HG03520 (cell line): ENCODE data around the gene SMTNL2.

Source experiments
- ATAC-seq: cut with Tn5 transposase; IDR thresholded peaks from one replicate; pipeline ENCODE4 v1.9.1; 2021; ENCODE audit warnings: mild to moderate bottlenecking, moderate library complexity; ENCODE audit not compliant: unreplicated experiment

SMTNL2 gene

DNA sequence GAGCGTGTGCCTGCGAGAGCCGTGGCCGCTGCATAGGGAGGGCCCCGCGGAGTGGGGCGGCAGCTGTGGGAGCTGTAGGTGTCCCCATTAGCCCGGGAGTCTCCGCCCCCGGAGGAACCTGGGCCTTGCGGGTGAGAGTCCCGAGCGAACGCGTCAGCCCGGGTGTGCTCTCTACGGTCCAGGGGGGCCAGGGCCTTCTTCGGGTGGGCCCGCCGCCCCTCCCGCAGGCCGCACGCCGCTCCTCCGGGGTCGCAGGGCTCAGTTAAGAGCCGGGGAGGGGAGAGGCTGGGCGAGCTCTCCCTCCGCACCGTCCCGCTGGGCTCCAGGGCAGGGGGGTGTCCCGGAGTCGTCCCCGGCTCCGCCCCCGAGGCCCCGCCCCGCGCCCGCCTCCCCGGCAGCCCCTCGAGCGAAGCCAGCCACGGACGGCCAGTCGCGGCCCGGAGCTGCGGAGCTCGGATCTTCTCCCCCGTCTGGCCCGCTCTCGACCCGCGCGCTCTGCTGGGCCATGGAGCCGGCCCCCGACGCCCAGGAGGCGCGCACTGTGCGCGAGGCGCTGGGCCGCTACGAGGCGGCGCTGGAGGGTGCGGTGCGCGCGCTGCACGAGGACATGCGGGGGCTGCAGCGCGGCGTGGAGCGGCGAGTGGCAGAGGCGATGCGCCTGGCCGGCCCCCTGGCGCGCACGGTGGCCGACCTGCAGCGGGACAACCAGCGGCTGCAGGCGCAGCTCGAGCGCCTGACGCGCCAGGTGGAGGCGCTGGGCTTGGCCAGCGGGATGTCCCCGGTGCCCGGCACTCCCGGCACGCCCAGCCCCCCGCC lies at the start of gene SMTNL2:
Gene SMTNL2 (plus strand): TSS at position 429 of the 816 bp plus-strand sequence. CDS start 77 bp downstream, at position 506.
- ATAC-seq: no peak

DNA sequence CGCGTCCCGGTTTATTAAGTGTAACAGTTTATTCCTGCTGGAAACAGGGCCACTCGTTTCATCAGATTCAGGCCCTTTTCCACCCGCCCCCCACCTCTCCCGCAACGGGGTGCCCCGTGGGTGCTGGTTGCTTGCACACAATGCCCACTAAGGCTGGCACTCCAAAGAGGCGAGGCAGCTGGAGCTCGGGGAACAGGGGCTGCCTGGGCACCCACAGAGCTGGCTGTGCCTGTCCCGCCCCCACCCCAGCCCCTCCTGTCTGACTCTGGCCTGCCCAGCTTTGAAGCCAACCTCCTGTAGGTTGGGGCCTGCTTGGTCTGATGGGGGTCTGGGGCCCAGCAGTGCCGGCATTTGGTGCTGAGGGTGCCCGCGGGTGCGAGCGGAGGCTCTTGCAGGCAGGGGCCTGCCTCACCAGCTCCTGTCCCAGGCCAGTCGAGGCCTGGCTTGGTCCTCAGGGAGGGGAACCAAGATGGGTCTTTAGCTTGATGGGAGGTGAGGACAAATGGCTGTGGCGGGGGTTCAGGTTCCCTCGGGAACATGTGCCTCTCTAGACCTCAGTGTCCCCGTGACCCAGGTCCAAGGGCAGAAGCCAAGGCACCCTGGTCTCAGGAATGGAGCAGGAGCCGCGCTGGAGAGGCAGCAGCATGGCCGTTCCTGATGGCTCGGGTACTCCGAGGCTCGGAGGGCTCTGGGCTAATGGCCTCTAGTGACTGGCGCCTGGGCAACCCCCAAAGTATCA lies 49.2 kb upstream of the SMTNL2 start:
- ATAC-seq: no peak

DNA sequence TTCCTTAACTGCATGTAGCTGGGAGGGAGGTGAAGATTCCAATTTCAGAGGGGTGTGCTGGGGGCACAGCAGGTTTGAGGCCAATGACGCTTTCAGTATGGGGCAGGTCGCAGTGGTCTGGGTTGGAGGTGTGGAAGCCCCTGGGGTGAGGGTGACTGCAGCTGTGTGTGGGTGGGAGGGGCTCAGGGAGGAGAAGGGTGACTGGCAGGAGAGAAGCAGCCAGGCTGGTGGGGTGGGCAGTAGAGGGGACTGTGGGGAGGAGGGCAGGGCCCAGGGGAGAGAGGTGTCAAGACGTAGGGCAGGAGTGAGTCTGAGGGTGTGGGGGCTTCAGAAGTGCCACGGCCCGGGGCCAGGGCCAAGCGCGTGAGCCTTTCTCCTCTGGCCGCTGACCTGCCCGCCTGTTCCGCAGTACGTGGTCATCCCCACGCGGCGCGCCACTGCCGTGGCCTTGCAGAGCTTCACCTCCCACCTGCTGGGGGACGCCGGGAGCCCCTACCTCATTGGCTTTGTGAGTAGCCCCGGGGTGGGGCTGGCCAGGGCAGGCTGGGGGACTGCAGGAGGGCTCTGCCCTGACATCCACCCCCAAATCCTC lies 48.6 kb upstream of the SMTNL2 start:
- no peak for ATAC-seq

DNA sequence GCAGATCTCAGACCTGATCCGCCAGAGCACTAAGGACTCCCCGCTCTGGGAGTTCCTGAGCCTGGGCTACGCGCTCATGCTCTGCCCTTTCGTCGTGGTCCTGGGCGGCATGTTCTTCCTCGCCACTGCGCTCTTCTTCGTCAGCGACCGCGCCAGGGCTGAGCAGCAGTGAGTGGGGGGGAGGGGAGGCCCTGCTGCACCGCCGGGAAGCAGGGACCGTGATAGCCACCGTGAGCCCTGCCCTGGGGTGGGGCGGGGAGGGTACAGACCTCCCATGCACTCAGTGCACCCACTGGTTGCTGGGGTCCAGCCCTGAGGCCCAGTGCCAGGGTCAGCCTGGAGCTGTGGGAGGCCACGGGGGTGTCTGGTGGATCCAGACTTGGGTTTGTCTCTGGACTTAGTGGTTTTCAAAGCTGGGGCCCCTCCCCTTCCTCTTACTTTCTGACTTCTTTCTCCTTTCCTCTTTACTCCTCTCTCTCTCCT lies 48.0 kb upstream of the SMTNL2 start:
- no peak for ATAC-seq

DNA sequence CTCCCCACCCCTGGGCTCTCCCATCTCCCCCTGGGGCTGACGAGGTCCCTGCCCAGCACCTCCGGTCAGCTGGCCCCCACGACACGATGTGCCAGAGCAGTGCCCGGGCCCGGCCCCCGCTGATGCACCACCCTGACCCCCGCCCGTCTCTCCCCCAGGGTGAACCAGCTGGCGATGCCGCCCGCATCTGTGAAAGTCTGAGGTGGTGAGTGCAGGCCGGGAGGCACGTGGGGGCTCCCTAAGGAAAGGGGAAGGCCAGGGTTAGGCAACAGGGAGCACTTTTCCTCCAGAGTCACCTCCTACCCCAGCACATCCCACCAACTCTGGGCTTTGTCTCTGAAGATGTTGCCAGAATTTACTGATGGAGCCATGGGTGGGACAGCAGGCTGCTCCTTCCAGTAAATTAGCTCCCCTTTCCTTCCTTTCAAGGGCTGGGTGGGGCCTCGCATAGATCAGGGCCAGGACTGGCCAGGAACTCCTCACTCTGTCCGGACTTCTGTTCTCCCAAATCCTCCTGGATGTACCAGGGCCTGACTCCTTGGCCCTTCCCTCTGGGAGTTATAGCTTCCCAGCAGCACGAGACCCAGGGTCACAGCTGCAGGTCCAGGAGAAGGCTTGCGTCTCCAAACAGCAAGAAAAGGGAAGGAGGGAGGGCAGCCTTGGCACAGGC lies 47.5 kb upstream of the SMTNL2 start:
- no peak for ATAC-seq

DNA sequence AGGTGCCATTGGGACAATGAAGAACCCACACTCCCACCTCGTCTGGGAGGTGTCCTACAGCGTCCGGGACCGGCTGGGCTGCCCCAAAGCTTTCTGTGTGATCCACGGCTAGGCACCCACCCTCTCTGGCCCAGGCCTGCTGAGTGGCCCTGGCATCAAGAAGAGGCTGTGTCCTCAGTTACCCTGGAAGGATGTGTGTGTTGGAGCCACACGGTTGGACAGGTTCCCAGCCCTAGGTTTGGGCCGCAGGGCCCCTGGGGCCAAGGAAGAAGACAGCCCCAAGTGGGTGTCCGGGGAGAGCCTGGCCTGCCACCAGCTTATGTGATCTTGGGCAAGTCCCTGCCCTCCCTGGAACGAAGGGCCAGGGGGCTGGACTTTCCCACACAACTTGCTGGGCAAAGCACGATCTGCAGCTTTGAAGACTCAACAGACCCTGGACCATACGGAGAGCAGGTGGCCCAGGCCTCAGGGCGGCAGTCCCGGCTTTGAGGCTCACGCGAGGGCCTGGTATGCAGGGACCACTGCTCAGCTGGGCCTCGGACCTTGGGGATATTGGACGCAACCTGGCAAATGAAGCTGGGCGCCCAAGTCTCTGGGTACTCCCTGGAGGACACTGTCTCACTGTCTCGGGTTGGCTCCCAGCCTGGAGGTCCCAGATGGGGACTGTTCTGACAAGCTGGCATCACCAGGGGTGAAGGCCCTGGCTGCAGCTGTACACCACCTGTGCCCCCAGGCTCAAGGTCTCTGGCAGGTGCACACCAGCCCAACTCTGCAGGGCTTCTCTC lies 46.7 kb upstream of the SMTNL2 start:
- no peak for ATAC-seq

DNA sequence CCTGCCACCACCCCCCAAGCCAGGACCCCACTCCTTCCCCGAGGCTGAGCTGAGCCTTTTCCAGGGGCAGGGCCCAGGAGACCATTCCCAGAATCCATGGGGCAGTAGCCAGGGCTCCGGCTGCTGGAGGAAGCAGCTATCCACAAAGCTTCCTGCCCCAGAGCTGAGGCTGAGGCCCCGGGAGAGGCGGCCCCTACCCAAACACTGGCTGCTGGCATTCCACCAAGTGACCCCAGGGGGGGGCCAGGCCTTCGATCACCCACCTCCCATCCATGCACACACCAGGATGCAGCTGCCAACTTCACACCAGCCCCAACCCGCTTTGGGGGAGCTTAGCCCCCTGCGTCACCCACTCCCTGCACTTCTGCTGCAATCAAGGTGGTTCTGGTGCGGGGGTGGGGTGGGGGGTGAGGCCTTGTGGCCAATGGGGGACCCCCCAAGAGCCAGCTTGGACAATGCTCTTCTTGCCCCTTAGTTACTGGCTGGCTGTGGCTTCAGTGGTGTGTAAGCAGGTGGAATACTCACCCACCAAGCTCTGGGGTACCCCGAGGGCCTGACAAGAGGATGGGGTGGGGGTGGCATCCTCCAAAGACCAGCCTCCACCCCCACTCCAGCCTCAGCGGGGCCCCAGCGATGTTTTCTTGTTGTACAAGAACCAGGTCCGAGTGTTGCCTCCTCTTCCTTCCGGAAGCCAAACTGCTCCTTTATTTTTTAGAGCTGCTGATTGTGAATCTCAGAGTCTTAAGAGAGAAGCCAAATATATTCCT lies 45.9 kb upstream of the SMTNL2 start:
- no peak for ATAC-seq

DNA sequence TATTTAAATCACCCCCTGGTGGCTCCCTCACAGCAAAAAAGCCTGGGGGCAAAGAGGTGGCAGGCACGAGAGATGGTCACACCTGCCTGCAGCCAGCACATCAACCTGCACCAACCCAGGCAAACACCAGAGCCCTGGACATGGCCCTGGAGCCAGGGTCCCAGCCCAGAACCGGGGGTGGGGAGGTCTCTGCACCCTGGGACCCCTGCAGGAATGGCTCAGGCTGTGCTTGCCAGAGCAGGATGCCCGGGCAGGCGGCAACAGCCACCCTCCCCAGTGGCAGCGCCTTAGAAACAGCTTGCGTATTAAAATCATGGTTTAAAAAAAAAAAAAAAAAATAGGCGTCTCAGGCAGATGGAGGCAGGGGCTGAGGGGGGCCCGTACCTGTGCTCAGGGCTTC lies 45.3 kb upstream of the SMTNL2 start:
- no peak for ATAC-seq

DNA sequence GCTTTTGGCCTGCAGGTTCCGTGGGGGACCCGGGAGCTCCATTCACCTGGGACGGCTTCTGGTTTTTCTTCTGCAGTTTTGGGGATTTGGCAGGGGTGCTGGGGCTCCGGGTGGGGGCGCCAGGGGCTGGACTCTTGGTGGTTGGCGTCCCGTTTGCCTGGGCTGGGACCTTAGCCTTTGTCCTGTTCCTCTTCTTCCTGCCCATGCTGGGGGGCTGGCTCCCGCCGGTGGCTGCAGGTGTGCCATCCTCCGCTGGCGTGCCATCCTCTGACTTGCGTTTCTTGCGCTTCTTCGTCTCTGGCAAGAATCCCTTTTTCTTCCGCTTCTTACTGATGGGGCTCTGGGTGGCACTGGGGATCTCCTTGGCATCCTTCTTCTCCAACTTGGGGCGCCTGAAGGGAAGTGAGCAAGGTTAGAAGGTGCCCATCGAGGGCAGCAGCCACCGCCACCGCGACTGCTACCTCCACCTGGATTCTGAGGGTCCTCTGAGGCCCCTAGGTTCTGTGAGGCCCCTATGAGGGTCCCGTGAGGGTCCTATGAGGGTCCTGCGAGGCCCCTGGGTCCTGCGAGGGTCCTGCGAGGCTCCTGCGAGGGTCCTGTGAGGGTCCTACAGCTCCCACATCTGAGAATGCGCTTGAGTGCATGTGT lies 44.6 kb upstream of the SMTNL2 start:
- no peak for ATAC-seq

DNA sequence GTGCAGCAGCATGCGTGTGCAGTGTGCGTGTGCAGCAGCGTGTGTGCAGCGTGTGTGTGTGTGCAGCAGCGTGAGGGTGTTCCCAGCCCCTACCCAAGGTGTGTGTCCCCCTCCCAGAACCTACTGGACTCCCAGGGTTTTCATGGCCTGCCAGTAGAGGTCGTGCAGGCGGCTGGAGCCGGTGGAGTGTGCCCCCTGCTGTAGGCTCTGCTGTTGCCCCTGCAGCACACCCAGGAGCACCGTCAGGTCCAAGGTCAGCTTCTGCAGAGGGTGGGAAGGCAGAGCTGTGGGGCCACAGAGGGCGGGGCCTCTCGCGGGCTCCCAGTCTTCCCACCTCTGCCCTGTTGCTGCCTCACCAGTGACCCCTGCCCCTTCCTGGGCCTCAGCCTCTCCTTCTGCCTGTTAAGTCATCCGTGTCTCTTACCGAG lies 44.1 kb upstream of the SMTNL2 start:
- no peak for ATAC-seq

DNA sequence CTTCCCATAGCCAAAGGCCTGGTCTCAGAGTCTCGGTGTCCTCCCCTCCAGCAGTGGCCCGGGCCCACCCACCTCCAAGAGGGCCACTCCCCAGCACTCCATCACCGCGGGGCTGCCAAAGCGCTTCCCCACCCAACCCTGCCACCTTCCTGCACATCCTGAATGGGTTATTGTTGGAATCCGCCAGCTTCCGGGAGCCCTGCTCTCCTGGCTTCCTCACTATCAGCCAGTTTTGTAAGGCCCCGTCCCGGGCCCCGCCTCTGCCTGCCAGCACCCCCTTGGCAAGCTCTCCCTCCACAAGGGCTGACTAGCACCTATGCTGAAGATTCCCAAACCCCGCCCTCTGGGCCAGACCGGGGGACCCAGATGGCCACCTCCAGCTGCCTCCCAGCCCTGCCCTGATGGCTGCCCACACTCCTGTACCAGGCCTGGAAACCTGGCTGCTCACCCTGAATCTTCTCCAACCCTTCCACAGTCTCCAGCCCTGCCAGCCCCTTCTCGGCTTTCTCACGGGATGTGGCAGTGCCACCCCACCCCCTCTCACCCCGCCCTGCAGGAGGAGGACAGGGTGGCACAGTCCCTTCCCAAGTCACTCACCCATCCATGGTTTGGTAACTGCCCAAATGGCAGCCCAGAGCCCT lies 43.5 kb upstream of the SMTNL2 start:
- no peak for ATAC-seq

DNA sequence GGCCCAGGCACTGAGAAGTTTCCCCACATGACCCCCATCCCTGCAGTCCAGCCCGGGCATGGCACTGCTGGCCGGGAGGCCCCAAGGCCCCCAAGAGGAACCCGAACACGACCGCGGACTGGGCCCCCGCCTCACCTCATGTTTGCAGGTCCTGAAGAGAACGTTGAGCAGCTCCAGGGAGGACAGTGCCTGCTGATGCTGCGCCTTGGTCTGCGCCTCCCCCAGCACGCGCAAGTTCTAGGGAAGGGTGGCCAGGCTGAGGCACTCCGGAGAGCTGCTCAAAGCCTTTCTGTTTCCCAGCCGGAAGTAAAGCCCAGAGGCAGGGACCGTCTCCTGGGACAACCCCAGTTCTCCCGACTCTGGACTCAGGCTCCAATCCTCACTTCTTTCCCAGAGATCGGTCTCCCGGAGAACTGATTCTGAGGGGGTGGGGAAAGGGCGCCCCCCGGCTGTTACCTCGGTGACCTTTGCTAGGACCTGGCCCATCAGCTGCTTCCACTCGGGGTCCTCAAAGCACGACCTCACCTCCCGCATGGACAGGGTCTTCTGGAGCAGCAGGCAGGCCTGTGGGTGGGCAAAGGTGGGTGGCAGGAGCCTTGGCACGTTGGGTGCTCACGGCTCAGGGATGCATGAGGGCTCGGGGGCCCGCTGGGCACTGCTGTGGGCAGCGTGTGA lies 42.9 kb upstream of the SMTNL2 start:
- no peak for ATAC-seq

DNA sequence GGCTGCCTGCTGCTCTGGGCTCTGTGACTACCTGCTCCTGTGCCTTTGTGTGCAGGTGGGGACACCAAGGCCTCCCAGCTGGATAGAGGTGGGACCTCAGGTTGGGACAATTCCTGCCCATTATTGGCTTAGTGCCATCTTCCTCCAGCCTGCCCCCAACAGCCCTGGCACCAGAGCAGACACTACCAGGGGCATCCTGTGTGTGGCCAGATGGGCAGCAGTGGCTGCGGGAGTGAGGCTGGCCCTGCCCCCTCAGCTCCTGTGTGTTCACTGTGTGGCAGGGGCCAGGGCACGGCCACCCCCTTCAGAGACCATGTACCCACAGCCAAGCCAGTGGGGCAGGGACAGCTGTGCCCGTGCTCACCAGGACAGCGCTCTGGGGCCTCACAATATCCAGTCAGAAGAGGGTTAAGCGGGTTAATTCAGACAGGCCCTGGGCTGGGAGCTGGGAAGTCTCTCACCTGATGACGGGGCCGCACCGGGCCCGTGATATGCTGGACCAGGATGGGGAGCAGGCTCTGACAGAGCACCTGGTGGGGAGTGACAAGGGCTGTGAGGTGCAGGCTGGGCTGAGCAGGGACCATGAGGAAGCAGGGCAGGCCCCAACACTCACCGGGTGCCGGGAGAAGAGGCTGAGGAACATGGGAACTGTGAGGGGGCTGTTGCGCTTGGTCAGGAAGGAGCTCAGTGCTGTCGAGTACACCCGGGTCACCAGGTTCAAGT lies 42.2 kb upstream of the SMTNL2 start:
- no peak for ATAC-seq

DNA sequence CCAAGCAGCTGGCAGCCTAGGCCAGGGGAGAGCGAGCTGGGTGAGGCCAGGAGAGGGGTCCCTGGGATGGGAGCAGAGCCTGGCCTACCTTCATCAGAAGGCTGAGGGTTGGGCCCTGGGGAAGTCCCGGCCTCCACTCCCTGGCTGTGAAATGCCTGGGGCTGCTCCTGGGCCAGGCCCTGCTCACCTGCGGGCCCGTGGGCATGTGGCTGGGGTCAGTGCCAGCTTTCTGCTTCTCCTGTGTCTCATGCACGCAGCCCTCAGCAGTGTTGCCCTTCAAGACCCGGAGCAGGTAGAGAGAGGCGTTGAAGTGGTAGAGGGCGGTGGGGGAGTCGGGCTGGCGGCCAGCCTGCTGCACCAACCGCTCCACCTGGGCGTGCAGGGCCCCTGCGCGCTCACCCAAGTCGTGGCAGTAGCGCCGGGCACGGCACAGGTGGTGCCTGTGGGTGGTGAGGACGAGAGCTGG lies 41.6 kb upstream of the SMTNL2 start:
- no peak for ATAC-seq

DNA sequence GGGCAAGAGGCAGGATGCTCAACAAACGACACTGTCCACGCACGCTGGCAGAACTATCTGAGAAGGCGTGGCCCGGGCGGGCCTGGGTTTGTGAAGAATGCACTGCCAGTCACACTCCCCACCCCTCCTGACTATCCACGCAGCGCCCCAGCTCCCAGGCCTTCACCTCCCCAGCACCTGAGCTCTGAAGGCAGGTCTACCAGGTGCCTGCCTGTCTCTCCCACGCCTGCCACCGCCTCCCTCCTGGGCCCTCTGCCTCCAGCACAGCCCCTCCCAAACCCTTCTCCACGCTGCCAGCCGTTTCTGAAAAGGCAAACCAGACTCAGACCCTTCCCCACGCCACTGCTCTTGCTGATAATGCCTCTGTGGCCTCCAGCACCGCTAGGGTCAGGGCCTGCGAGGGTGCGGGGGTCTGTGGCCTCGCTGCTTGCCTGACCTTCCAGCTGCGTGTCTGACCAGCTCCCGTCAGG lies 40.7 kb upstream of the SMTNL2 start:
- ATAC-seq: no peak

DNA sequence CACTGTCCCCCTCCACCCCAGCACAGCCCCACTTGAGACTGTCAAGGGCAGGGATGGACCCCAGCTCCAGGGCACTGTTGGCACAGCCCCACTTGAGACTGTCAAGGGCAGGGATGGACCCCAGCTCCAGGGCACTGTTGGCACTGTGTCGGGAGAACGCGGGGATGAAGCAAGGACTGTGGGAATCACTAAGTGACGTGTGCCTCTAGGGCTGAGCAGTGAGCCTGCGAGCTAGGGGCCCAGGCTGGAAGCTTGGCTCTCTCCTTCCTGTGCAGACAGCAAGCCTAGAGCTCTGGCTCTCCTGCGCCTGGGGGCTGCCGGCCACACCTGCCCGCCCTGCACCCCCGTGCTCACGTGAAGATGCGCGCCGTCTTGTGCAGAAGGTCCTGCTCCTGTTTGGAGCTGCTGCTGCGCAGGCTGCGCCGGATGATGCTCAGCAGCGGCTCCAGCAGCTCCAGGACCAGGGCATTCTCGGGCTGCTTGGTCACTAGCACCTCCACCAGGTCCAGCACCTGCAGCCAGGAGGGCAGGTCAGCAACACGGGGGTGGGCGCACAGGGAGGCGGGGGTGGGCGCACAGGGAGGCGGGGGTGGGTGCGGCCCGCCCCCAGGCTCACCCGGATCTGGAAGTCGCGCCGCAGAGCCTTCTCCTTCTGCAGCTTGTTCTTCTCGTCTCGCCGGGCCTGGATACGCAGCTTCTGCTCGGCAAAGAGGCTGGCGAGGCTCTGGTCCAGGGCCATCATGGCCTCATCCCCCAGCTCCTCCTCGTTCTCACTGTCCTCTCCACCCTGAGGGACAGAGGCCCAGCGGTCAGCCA lies 40.0 kb upstream of the SMTNL2 start:
- no peak for ATAC-seq

DNA sequence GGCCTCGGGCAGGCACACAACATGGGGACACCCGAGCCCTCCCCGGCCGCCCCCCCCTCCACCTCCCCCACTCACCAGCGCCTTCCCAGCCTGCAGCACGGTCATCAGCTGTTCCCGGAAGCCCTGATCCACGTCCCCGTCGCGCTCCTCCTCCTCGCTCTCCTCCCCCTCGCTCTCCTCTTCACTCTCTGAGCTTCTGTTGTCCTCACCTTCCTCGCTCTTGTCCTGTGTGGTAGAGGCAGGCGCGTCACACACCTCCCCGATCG lies 39.4 kb upstream of the SMTNL2 start:
- ATAC-seq: no peak
